HepG2 (cell line): ENCODE measurements around the gene MFSD6. TPM values are rescaled to one million over a fixed set of nuclear protein-coding genes. Genes with fewer than 3 reads are reported as not detected.

Experiments
- ATF7 ChIP-seq, 2 experiments: fragments of 450-650 bp in 1 of 2; sonication (generic) in 1 of 2; formaldehyde crosslinking in 1 of 2; IDR thresholded peaks; 2 replicates each; pipeline versions ENCODE4 v1.4.0 to v1.6.1; 2016 to 2020; ENCODE audit warnings: antibody characterized with exemption in 1 of 2, mild to moderate bottlenecking in 1 of 2, missing genetic modification reagents in 1 of 2
- CSRNP2 ChIP-seq: sonication (generic); formaldehyde crosslinking; conservative IDR thresholded peaks from 2 replicates; pipeline ENCODE4 v1.8.0; 2022; ENCODE audit warnings: low read depth, missing genetic modification reagents
- FOXP1 ChIP-seq, 2 experiments: fragments of 450-650 bp in 1 of 2; IDR thresholded peaks; 2 replicates each; pipeline ENCODE4 v1.6.1; 2017 to 2018; ENCODE audit warnings: antibody characterized with exemption in 1 of 2
- GATAD1 ChIP-seq: IDR thresholded peaks from 2 replicates; pipeline ENCODE4 v1.6.1; 2016; ENCODE audit warnings: missing genetic modification reagents, missing compliant biosample characterization
- HDAC6 ChIP-seq: fragments of 200-600 bp; sonication (generic); IDR thresholded peaks from 2 replicates; pipeline ENCODE4 v1.7.0; 2017; ENCODE audit warnings: mild to moderate bottlenecking, antibody characterized with exemption, low read length, low read depth
- ISL2 ChIP-seq: sonication (generic); formaldehyde crosslinking; IDR thresholded peaks from 2 replicates; pipeline ENCODE4 v1.5.0; 2020; ENCODE audit warnings: missing genetic modification reagents
- MAFG ChIP-seq: sonication (generic); formaldehyde crosslinking; IDR thresholded peaks from 2 replicates; pipeline ENCODE4 v1.5.1; 2020; ENCODE audit warnings: mild to moderate bottlenecking, missing genetic modification reagents
- MTERF4 ChIP-seq: sonication (generic); formaldehyde crosslinking; IDR thresholded peaks from 2 replicates; pipeline ENCODE4 v1.8.0; 2023; ENCODE audit warnings: mild to moderate bottlenecking, missing genetic modification reagents
- NCOA1 ChIP-seq: sonication (generic); formaldehyde crosslinking; IDR thresholded peaks from 2 replicates; pipeline ENCODE4 v1.9.0; 2021; ENCODE audit warnings: missing genetic modification reagents
- NRL ChIP-seq: sonication (generic); formaldehyde crosslinking; IDR thresholded peaks from 2 replicates; pipeline ENCODE4 v1.5.0; 2020; ENCODE audit warnings: missing genetic modification reagents, mild to moderate bottlenecking, moderate library complexity, borderline replicate concordance
- REXO4 ChIP-seq: sonication (generic); formaldehyde crosslinking; IDR thresholded peaks from 2 replicates; pipeline ENCODE4 v1.8.0; 2022; ENCODE audit warnings: missing genetic modification reagents, mild to moderate bottlenecking, borderline replicate concordance
- SRSF1 ChIP-seq: fragments of 200-400 bp; formaldehyde crosslinking; optimal IDR thresholded peaks from 2 replicates; pipeline ENCODE3; 2017; ENCODE audit warnings: mild to moderate bottlenecking, low read depth, low read length, moderate library complexity
- TP53 ChIP-seq: sonication (generic); formaldehyde crosslinking; conservative IDR thresholded peaks from 2 replicates; pipeline ENCODE4 v1.4.0; 2020; ENCODE audit warnings: missing genetic modification reagents
- ZBTB3 ChIP-seq: sonication (generic); formaldehyde crosslinking; IDR thresholded peaks from 2 replicates; pipeline ENCODE4 v1.4.0; 2020; ENCODE audit warnings: low read depth, mild to moderate bottlenecking, moderate library complexity, missing genetic modification reagents, borderline replicate concordance
- ZFP82 ChIP-seq: sonication (generic); formaldehyde crosslinking; IDR thresholded peaks from 2 replicates; pipeline ENCODE4 v1.5.1; 2020; ENCODE audit warnings: mild to moderate bottlenecking, missing genetic modification reagents, borderline replicate concordance
- ZHX1 ChIP-seq: sonication (generic); formaldehyde crosslinking; IDR thresholded peaks from 2 replicates; pipeline ENCODE4 v1.8.1; 2022; ENCODE audit warnings: low read depth, mild to moderate bottlenecking, missing genetic modification reagents
- ZNF263 ChIP-seq: sonication (generic); formaldehyde crosslinking; IDR thresholded peaks from 2 replicates; pipeline ENCODE4 v1.4.0; 2020; ENCODE audit warnings: missing genetic modification reagents
- ZNF589 ChIP-seq: sonication (generic); formaldehyde crosslinking; conservative IDR thresholded peaks from 2 replicates; pipeline ENCODE4 v1.8.0; 2022; ENCODE audit warnings: mild to moderate bottlenecking, moderate library complexity, missing genetic modification reagents
- ZNF883 ChIP-seq: sonication (generic); formaldehyde crosslinking; IDR thresholded peaks from 2 replicates; pipeline ENCODE4 v1.5.1; 2020; ENCODE audit warnings: mild to moderate bottlenecking, missing genetic modification reagents; ENCODE audit errors: not compliant biosample characterization
- ZSCAN25 ChIP-seq: sonication (generic); formaldehyde crosslinking; IDR thresholded peaks from 2 replicates; pipeline ENCODE4 v1.8.0; 2022; ENCODE audit warnings: mild to moderate bottlenecking, missing genetic modification reagents
- polyA plus RNA-seq, 8 experiments: library from polyadenylated mRNA; depleted of rRNA in 3 of 8; stranded (reverse) in 7 of 8; unstranded in 1 of 8; fragments of >200 nt; fragmentation: Illumina TruSeq in 4 of 8; extraction: Trizol in 4 of 8; gene quantifications; 2 replicates each; pipeline versions ENCODE4 v1.2.1 to v1.2.3, GENCODE V29; 2011 to 2016; ENCODE audit warnings: low read depth in 4 of 8, missing spikeins in 1 of 8, mixed read lengths in 1 of 8; ENCODE audit not compliant: insufficient read depth in 1 of 8
- total RNA-seq, 5 experiments: library from RNA; depleted of rRNA; stranded (reverse); fragments of >200 nt; fragmentation: Illumina TruSeq; extraction: Trizol; gene quantifications; 2 replicates each; pipeline ENCODE4 v1.2.3, GENCODE V29; 2016; ENCODE audit warnings: low read depth in 1 of 5
- TF ChIP-seq, protein P1 (sequence below): IDR thresholded peaks from 2 replicates; pipeline ENCODE4 v1.6.1; 2016; ENCODE audit warnings: low read depth, borderline replicate concordance
- TF ChIP-seq, protein P2 (sequence below): sonication (generic); formaldehyde crosslinking; IDR thresholded peaks from 2 replicates; pipeline ENCODE4 v1.4.0; 2020; ENCODE audit warnings: missing genetic modification reagents

MFSD6 gene
- total and polyA plus RNA-seq, 2 of the 13 experiments (the other 11 are each of a cell fraction or from before 2014, with no cell fraction given) = 0.92 to 1.4 TPM

- TF ChIP-seq, protein P1, sequence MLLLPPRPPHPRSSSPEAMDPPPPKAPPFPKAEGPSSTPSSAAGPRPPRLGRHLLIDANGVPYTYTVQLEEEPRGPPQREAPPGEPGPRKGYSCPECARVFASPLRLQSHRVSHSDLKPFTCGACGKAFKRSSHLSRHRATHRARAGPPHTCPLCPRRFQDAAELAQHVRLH (CRISPR knock-in tag) = no peak
- TF ChIP-seq ATF7 (IDR thresholded peaks at IDR 0.05) (no peak), ATF7 (CRISPR knock-in tag; IDR thresholded peaks at IDR 0.05) (no peak), ZSCAN25 (CRISPR knock-in tag) (no peak), MTERF4 (CRISPR knock-in tag) (no peak), ZHX1 (CRISPR knock-in tag) (no peak), FOXP1 (IDR thresholded peaks at IDR 0.05) (no peak), FOXP1 (CRISPR knock-in tag; IDR thresholded peaks at IDR 0.05) (no peak), SRSF1 (peak; percentile 67), ZNF263 (CRISPR knock-in tag) (no peak), NCOA1 (no peak), ZNF589 (CRISPR knock-in tag) (no peak), ZBTB3 (no peak), CSRNP2 (no peak), HDAC6 (no peak), NRL (no peak), GATAD1 (no peak), MAFG (CRISPR knock-in tag) (no peak), ISL2 (CRISPR knock-in tag) (no peak), ZNF883 (no peak), TP53 (CRISPR knock-in tag) (no peak), ZFP82 (CRISPR knock-in tag) (no peak), REXO4 (CRISPR knock-in tag) (no peak)
- TF ChIP-seq, protein P2, sequence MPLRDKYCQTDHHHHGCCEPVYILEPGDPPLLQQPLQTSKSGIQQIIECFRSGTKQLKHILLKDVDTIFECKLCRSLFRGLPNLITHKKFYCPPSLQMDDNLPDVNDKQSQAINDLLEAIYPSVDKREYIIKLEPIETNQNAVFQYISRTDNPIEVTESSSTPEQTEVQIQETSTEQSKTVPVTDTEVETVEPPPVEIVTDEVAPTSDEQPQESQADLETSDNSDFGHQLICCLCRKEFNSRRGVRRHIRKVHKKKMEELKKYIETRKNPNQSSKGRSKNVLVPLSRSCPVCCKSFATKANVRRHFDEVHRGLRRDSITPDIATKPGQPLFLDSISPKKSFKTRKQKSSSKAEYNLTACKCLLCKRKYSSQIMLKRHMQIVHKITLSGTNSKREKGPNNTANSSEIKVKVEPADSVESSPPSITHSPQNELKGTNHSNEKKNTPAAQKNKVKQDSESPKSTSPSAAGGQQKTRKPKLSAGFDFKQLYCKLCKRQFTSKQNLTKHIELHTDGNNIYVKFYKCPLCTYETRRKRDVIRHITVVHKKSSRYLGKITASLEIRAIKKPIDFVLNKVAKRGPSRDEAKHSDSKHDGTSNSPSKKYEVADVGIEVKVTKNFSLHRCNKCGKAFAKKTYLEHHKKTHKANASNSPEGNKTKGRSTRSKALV (CRISPR knock-in tag) = 0 out of 2 replicates have a peak, but pooled peaks have one; percentile 54
Observed at GRCh38 chr2:190408538-190409271, 550 bp downstream of the MFSD6 start (continued).
